Urinary bladder (tissue), 4 donors: ENCODE results near the gene TRIP11. TPM values are rescaled to one million over a fixed set of nuclear protein-coding genes. Genes with fewer than 3 reads are reported as not detected.
A peak's percentile ranks its signal among the peaks of the same experiment; 100 is the strongest.
"Not testable (repeated sequence)": the region's sequence is repeated elsewhere in the genome, so short reads cannot be mapped to it uniquely, and the experiment has no call there.

Experiments
- DNase-seq: peaks from one replicate; pipeline ENCODE4 v3.0.0-alpha.2; 2015; ENCODE audit errors: extremely low spot score
- H3K27ac ChIP-seq: one replicate; pipeline ENCODE4 v1.5.1; 2013; ENCODE audit warnings: low read depth, mild to moderate bottlenecking, moderate library complexity
- H3K36me3 ChIP-seq: one replicate; pipeline ENCODE4 v1.6.1; 2013; ENCODE audit warnings: mild to moderate bottlenecking, moderate library complexity; ENCODE audit not compliant: insufficient read depth
- H3K4me1 ChIP-seq: one replicate; pipeline ENCODE4 v1.6.1; 2013; ENCODE audit warnings: mild to moderate bottlenecking, moderate library complexity; ENCODE audit not compliant: insufficient read depth
- H3K4me3 ChIP-seq: one replicate; pipeline ENCODE4 v1.5.1; 2013; ENCODE audit warnings: low read depth, low read length
- WGBS: extraction: QIAGEN DNeasy Blood & Tissue Kit; methylation state at CpG from one replicate; pipeline ENCODE4 v1.1.7; 2013; 5-methylcytosine and 5-hydroxymethylcytosine counted together
- polyA plus RNA-seq: library from polyadenylated mRNA; stranded (reverse); fragments of 200-250 nt; gene quantifications from one replicate; pipeline ENCODE4 v1.2.3, GENCODE V29; 2013
- total RNA-seq: library from RNA; depleted of rRNA; stranded (reverse); fragments of >200 nt; gene quantifications from one replicate; pipeline ENCODE4 v1.2.3, GENCODE V29; 2014
- donor health status: healthy with polysubstance abuse.
- donor health status: healthy.

TRIP11 gene
- total RNA-seq (103 TPM), polyA plus RNA-seq (10.1 TPM)

- peaks cover 2% of the 10 kb centered on the region for H3K4me1 ChIP-seq
- DNase-seq: peak; percentile 76
- no peaks in the 10 kb centered on the region for H3K36me3 ChIP-seq
- H3K4me3 ChIP-seq: peak within 1 kb of the TSS; percentile 69
- H3K27ac ChIP-seq: peak within 1 kb of the TSS; percentile 92
- WGBS: under 1% methylated on average over 57 of the region's 57 CpGs
These were observed at the start of gene TRIP11 for GRCh38 chr14:92039719-92040430. Gene TRIP11 (minus strand): TSS chr14:92040059. CDS start chr14:92039685, 374 bp downstream.

- no peak for DNase-seq
- H3K36me3 ChIP-seq: no peaks in the 10 kb centered on the region
- no peak overlapping the region for H3K4me3 ChIP-seq
- H3K4me1 ChIP-seq: no peaks in the 10 kb centered on the region
- H3K27ac ChIP-seq: no peak overlapping the region
- WGBS: 86% methylated on average over 5 of the region's 5 CpGs
These were observed 48.6 kb upstream of the TRIP11 start for GRCh38 chr14:92088494-92088893.

- Histone ChIP-seq H3K36me3 (no peaks in the 10 kb centered on the region), H3K4me3 (no peak overlapping the region), H3K27ac (no peak overlapping the region), H3K4me1 (no peaks in the 10 kb centered on the region)
- no peak for DNase-seq
These were observed 34.7 kb upstream of the TRIP11 start for GRCh38 chr14:92074555-92074954.

DNA sequence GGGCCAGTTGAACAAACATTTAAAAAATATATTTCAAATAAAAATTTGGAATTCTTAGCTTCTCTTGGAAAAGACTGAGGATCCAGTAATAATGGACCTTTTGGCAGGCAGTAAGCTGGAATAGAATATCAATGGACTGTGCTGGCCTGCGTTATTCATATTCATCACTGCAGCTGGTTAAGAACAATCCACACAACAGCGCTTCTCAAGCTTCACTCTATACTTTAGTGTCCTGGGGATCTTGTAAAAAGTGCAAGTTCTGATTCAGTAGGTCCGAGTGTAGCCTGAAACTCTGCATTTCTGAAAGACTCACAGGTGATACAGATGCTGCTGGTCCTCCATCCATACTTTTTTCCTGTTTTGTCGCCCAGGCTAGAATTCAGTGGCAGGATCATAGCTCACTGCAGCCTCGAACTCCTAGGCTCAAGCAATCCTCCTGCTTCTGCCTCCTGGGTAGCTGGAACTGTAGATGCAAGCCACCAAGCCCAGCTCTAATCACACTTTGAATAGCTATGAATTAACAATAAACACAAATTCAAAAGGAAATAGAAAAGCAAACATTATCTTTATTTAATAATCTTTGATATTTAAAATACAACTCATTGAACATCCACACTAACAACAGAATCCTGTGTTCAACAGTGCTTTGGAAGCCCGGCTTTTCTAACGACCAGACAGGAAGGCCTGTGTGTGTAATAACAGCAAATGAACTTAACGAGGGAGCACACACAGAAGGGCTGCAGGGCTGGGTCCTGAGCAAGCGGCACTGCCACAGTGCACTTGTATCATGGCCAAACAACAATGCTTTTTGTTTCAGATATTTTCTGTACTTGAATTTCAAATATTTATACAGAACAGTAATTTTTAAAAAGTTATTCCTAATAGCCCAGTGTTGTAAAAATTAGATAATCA, 18.4 kb upstream of the TRIP11 start:
- 76% methylated on average over 9 of the region's 9 CpGs for WGBS
- no peaks in the 10 kb centered on the region for H3K4me1 ChIP-seq
- DNase-seq: no peak
- H3K36me3 ChIP-seq: no peaks in the 10 kb centered on the region
- no peak overlapping the region for H3K4me3 ChIP-seq
- no peak overlapping the region for H3K27ac ChIP-seq

DNA sequence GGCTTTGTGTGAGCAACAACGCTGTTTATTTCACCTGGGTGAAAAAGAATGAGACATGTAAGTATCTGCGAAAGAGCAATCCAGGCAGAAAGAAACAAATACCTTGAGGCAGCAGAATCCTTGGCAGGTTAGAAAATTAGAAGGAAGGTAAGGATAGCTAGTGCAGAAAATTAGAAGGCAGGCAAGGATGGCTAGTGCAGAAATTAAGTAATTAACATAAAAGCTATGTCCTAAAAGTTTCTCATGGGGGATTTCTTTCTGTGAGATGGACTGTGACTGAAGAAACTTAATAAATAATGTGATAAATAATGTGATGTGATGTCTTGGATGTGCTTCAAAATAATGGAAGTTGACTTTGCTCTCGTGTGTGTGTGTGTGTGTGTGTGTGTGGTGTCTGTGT, 9.9 kb upstream of the TRIP11 start:
- Histone ChIP-seq H3K4me3 (no peak overlapping the region), H3K4me1 (no peaks in the 10 kb centered on the region), H3K36me3 (no peaks in the 10 kb centered on the region), H3K27ac (no peak overlapping the region)
- no peak for DNase-seq
- WGBS: 81% methylated on average over 3 of the region's 3 CpGs

DNA sequence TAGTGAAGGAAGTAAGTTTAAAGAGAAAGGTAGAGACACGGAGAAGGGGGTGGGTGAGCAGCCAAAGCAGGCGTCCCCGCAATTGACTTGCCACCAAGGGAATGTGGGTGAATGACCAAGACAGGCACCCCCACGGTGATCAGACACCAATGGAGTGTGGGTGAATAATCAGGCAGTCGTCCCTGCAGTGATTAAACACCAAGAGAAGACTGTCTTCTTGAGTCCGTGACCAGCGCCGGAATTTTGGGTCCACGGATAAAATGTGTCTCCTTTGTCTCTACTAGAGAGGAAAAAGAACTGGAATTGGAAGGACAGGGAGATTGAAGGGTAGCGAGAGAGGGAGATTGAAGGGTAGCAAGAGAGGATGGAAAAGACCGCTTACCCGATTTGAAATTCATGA, 9.4 kb upstream of the TRIP11 start:
- WGBS: 98% methylated on average over 12 of the region's 12 CpGs
- not testable (repeated sequence) for H3K27ac ChIP-seq, DNase-seq, H3K36me3 ChIP-seq, H3K4me1 ChIP-seq, H3K4me3 ChIP-seq

GRCh38 chr14:92045904-92046303, 6.0 kb upstream of the TRIP11 start:
- H3K4me1 ChIP-seq, H3K36me3 ChIP-seq, DNase-seq, H3K27ac ChIP-seq, H3K4me3 ChIP-seq: not testable (repeated sequence)
- 92% methylated on average over 7 of the region's 7 CpGs for WGBS

DNA sequence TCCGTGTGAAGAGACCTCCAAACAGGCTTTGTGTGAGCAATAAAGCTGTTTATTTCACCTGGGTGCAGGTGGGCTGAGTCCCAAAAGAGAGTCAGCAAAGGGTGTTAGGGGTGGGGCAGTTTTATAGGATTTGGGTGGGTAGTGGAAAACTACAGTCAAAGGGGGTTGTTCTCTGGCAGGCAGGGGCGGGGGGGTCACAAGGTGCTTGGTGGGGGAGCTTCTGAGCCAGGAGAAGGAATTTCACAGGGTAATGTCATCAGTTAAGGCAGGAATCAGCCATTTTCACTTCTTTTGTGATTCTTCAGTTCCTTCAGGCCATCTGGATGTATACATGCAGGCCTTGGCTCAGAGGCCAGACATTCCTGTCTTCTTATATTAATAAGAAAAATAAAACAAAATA, 1.9 kb upstream of the TRIP11 start:
- not testable (repeated sequence) for H3K4me3 ChIP-seq, H3K27ac ChIP-seq, H3K36me3 ChIP-seq, H3K4me1 ChIP-seq, DNase-seq
- WGBS: 84% methylated on average over 2 of the region's 2 CpGs

DNA sequence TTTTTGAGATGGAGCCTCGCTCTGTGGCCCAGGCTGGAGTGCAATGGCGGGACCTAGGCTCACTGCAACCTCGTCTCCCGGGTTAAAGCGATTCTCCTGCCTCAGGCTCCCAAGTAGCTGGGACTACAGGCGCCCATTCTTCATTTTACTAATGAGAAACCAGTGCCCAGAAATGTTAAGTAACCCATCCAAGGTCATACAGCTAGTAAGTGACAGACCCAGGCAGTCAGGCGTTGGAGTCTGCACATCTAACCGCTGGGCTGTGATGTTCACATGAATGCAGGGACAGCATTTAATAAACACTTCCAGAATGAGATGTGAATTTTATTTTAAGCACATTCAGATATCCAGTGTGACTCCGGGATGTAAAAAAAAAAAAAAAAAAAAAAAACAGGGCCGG, 1.3 kb upstream of the TRIP11 start:
- Histone ChIP-seq H3K4me3 (peak overlapping the region; percentile 69), H3K36me3 (no peaks in the 10 kb centered on the region), H3K4me1 (peaks cover 2% of the 10 kb centered on the region), H3K27ac (no peak overlapping the region)
- WGBS: 92% methylated on average over 10 of the region's 10 CpGs
- no peak for DNase-seq

DNA sequence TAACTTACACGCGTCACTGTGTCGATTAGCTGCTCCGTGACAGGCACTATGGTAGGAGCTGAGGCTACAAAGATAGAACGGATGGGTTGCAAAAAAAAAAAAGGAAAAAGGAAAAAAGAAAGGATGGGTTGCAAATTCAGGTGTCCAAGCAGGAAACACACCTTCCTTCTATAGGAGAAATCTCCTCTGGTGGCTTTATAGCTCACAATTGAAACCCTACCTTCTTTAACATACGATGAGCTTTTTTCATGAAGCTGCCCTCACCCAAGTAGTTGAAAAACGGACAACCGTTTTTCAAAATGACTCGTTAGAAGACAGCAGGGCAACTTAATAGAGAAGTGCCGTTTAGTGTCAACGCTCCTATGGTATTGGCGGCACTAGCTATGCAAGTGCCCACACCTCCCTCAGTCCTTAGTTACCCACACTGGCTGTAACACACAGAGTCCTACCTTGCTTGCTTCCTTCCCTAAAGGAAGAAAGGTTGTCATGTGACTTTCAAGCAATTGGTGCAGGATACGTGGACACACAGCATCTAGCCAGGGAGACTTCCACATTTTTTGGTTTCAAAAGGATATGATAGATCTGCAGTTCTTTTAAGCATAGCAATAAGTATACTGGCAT, 682 bp upstream of the TRIP11 start:
- H3K4me3 ChIP-seq: peak overlapping the region; percentile 69
- H3K36me3 ChIP-seq: no peaks in the 10 kb centered on the region
- H3K4me1 ChIP-seq: peaks cover 2% of the 10 kb centered on the region
- DNase-seq: peak; percentile 1
- WGBS: 2% methylated on average over 13 of the region's 13 CpGs
- H3K27ac ChIP-seq: peak overlapping the region; percentile 92

DNA sequence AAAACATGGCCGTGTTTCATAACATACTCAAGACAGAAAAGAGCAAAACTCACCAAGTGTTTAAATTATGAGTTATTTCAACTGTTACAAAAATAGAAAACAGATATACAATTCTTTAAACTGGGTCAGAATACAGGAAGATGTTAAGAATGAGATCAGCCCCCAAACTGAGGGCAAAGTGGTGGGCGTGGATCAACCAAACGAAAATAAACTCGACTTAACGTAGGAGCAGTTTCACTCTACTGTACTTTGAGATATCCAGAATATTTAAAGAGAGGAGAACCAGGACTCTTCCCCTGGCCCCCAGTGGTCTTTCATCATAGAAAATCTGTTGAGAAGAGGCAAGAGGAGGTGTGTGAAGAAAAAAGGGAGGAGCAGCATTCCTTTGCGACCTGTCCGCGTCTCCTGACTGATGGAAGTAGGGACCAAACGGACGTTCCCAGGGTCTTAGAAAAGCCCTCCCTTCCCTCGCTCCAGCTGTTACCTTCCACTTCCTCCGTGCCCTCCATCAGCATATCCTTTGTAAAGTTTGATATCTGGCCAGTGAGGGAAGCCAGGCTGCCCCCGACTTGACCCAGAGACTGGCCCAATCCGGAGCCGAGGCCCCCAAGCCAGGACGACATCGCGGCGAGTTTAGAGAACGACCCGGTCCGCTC, 668 bp downstream of the TRIP11 start:
- under 1% methylated on average over 22 of the region's 22 CpGs for WGBS
- Histone ChIP-seq H3K27ac (peak overlapping the region; percentile 92), H3K4me1 (peaks cover 2% of the 10 kb centered on the region), H3K36me3 (no peaks in the 10 kb centered on the region), H3K4me3 (peak overlapping the region; percentile 69)
- peak; percentile 42 for DNase-seq

DNA sequence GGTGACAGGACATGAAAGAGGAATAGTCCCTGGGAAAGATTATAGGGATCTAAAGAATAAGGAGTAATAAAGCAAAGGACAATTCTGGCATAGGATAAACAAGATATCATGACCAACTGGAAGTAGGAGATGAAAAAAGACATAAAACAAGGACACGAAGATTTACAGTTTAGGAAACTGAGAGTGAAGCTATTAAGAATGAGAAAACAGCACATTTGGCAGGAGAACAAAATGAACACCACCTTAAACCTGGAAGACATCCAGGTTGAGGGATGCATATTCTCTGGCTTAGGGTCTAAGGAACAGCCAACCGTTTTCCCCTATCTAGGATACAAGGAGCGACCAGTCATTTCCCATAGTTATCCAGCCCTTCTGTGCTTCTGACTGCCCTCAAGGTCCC, 1.9 kb downstream of the TRIP11 start:
- H3K4me1 ChIP-seq: peaks cover 2% of the 10 kb centered on the region

GRCh38 chr14:92035890-92036289, 4.0 kb downstream of the TRIP11 start:
- no peaks in the 10 kb centered on the region for H3K36me3 ChIP-seq
- H3K4me1 ChIP-seq: peaks cover 2% of the 10 kb centered on the region
- no peak overlapping the region for H3K27ac ChIP-seq
- H3K4me3 ChIP-seq: no peak overlapping the region
- WGBS: 58% methylated on average over 1 of the region's 1 CpG
- DNase-seq: no peak

More for the DNA sequence above, 1.9 kb downstream of the TRIP11 start:
- DNase-seq: no peak
- 42% methylated on average over 3 of the region's 3 CpGs for WGBS
- Histone ChIP-seq H3K4me3 (peak overlapping the region; percentile 11), H3K36me3 (no peaks in the 10 kb centered on the region), H3K27ac (no peak overlapping the region)
